ENCODE measurements around the gene NUDCD3. TPM values are rescaled to one million over a fixed set of nuclear protein-coding genes. Genes with fewer than 3 reads are reported as not detected.

Gene NUDCD3
- total RNA-seq, 1 experiment from 2014 or later = 94.6 TPM

- DNase-seq (ENCODE audit: low read depth, low spot score) (no peak), ATAC-seq (no peak)
- Histone ChIP-seq H3K4me2 (ENCODE audit: low read length) (no peak overlapping the region), H3K9me2 (ENCODE audit: insufficient read depth) (no peaks in the 10 kb centered on the region), H3K9me3 (ENCODE audit: control insufficient read depth in 1 of 2, insufficient read depth in 1 of 2, low read depth in 1 of 2, low read length in 2 of 2) (no peaks in the 10 kb centered on the region; a peak in 1 of 4 replicates), H3K79me2 (ENCODE audit: insufficient read depth, low read length) (no peaks in the 10 kb centered on the region), H3K36me3 (ENCODE audit: control insufficient read depth in 1 of 2, insufficient read depth in 2 of 2, low read length in 2 of 2) (no peaks in the 10 kb centered on the region), H3K27me3 (ENCODE audit: insufficient read depth, low read length) (no peaks in the 10 kb centered on the region), H3K4me3 (replicated peaks in 1 of 2; ENCODE audit: low read depth in 1 of 2, low read length in 2 of 2) (no peak overlapping the region), H3K9ac (ENCODE audit: low read length) (no peak overlapping the region), H4K20me1 (ENCODE audit: insufficient read depth) (no peaks in the 10 kb centered on the region), H2AFZ (ENCODE audit: low read depth, low read length, poor library complexity, severe bottlenecking) (no peak overlapping the region), H3K27ac (ENCODE audit: low read depth, low read length) (no peak overlapping the region), H3K4me1 (ENCODE audit: control insufficient read depth in 1 of 2, insufficient read depth in 2 of 2, low read length in 2 of 2) (no peaks in the 10 kb centered on the region)
- BruUV-seq (replicated peaks) = no TSS peak
- ChIA-PET CTCF (no interaction called here), RAD21 (ENCODE audit: low non-redundant PET in 1 of 2, low total read pairs in 2 of 2, uncharacterized antibody in 2 of 2, unreplicated experiment in 2 of 2) (no interaction called here), POLR2A (no interaction called here)
- no peak for TF ChIP-seq REST (IDR thresholded peaks at IDR 0.05; ENCODE audit: low read depth)
- no peak for TF ChIP-seq ATF3 (IDR thresholded peaks at IDR 0.05)
- no peak for TF ChIP-seq FOSL1 (IDR thresholded peaks at IDR 0.05; ENCODE audit: low read depth)
- TF ChIP-seq TCF7L2 (IDR thresholded peaks at IDR 0.05; ENCODE audit: borderline replicate concordance, extremely low read depth, insufficient read depth, insufficient read length) = no peak
- no peak for TF ChIP-seq EZH2phosphoT487 (IDR thresholded peaks at IDR 0.05; ENCODE audit: borderline replicate concordance)
- TF ChIP-seq POLR2A (IDR thresholded peaks at IDR 0.05; ENCODE audit: borderline replicate concordance, extremely low read depth, insufficient read depth, insufficient read length) = no peak
- TF ChIP-seq POLR2AphosphoS5 (IDR thresholded peaks at IDR 0.05; ENCODE audit: low read depth, low read length) = no peak
- no peak for TF ChIP-seq MAX (IDR thresholded peaks at IDR 0.05)
- no peak for TF ChIP-seq SP1 (IDR thresholded peaks at IDR 0.05; ENCODE audit: low read depth)
- TF ChIP-seq YY1 (IDR thresholded peaks at IDR 0.05; ENCODE audit: extremely low read depth, insufficient replicate concordance, low read depth, low read length) = no peak
- no peak for TF ChIP-seq SRF (IDR thresholded peaks at IDR 0.05; ENCODE audit: low read depth)
- no peak for TF ChIP-seq ZBTB33 (IDR thresholded peaks at IDR 0.05; ENCODE audit: extremely low read depth, insufficient replicate concordance, low read length)
- TF ChIP-seq ELF1 (IDR thresholded peaks at IDR 0.05; ENCODE audit: borderline replicate concordance, low read depth) = no peak
- TF ChIP-seq SIN3A (IDR thresholded peaks at IDR 0.05; ENCODE audit: low read depth) = no peak
- TF ChIP-seq ZFX (IDR thresholded peaks at IDR 0.05) = no peak
- no peak for TF ChIP-seq CBX3 (IDR thresholded peaks at IDR 0.05; ENCODE audit: low read depth)
- intact Hi-C loops (cut with micrococcal nuclease) = no loop called here
These were observed 151.9 kb downstream of the NUDCD3 start for GRCh38 chr7:44338600-44338999.
